GM23338 (cell line): ENCODE data around the gene COQ3. TPM values are rescaled to one million over a fixed set of nuclear protein-coding genes. Genes with fewer than 3 reads are reported as not detected.

ENCODE experiments used
- ATAC-seq: fragments of 200-7000 bp; cut with Tn5 transposase; 3 replicates; pipeline ENCODE4 v1.9.1; 2020
- DNase-seq: peaks from one replicate; pipeline ENCODE4 v3.0.0-alpha.2; 2015; ENCODE audit warnings: low spot score
- H2AFZ ChIP-seq: fragments of 200-600 bp; sonication (generic); 2 replicates; pipeline ENCODE4 v1.8.0; 2016; ENCODE audit warnings: antibody characterized with exemption, mild to moderate bottlenecking, moderate library complexity
- H3F3A ChIP-seq: fragments of 200-600 bp; sonication (generic); replicated peaks from 2 replicates; pipeline ENCODE4 v1.8.0; 2017; ENCODE audit warnings: antibody characterized with exemption, mixed run types, low read depth
- H3K27ac ChIP-seq: fragments of 200-600 bp; sonication (generic); 2 replicates; pipeline ENCODE4 v1.6.1; 2016; ENCODE audit warnings: low read depth
- H3K27me3 ChIP-seq: fragments of 200-600 bp; sonication (generic); 2 replicates; pipeline ENCODE4 v1.8.0; 2016; ENCODE audit warnings: mild to moderate bottlenecking, mixed run types, moderate library complexity; ENCODE audit not compliant: insufficient read depth
- H3K36me3 ChIP-seq: fragments of 200-600 bp; sonication (generic); 2 replicates; pipeline ENCODE4 v1.8.0; 2016; ENCODE audit warnings: mild to moderate bottlenecking; ENCODE audit not compliant: insufficient read depth
- H3K4me1 ChIP-seq: fragments of 200-600 bp; sonication (generic); 2 replicates; pipeline ENCODE4 v1.8.0; 2016; ENCODE audit warnings: mild to moderate bottlenecking, moderate library complexity; ENCODE audit not compliant: insufficient read depth
- H3K4me2 ChIP-seq: fragments of 200-600 bp; sonication (generic); 2 replicates; pipeline ENCODE4 v1.7.1; 2017; ENCODE audit warnings: mixed run types
- H3K4me3 ChIP-seq: fragments of 200-600 bp; sonication (generic); 2 replicates; pipeline ENCODE4 v1.6.1; 2016; ENCODE audit warnings: mixed run types
- H3K79me2 ChIP-seq: fragments of 200-600 bp; sonication (generic); replicated peaks from 2 replicates; pipeline ENCODE4 v1.8.0; 2017; ENCODE audit warnings: mild to moderate bottlenecking; ENCODE audit not compliant: insufficient read depth
- H3K9me2 ChIP-seq: fragments of 200-600 bp; sonication (generic); 2 replicates; pipeline ENCODE4 v1.8.0; 2017; ENCODE audit not compliant: insufficient read depth
- H4K20me1 ChIP-seq: fragments of 200-600 bp; sonication (generic); replicated peaks from 2 replicates; pipeline ENCODE4 v1.8.0; 2017; ENCODE audit warnings: mild to moderate bottlenecking; ENCODE audit not compliant: insufficient read depth
- H3K27ac Mint-ChIP-seq: 2 replicates; pipeline ENCODE4 v1.8.0; 2020; ENCODE audit warnings: inconsistent platforms, mild to moderate bottlenecking, moderate library complexity, mixed read lengths
- H3K27me3 Mint-ChIP-seq: 3 replicates; pipeline ENCODE4 v1.8.0; 2022; ENCODE audit warnings: low read depth, mild to moderate bottlenecking, moderate library complexity, mixed read lengths, inconsistent platforms; ENCODE audit not compliant: insufficient read depth, poor library complexity
- H3K36me3 Mint-ChIP-seq: 3 replicates; pipeline ENCODE4 v1.8.0; 2021; ENCODE audit warnings: low read depth, mild to moderate bottlenecking, inconsistent platforms, moderate library complexity, mixed read lengths
- H3K4me1 Mint-ChIP-seq: 3 replicates; pipeline ENCODE4 v1.8.0; 2020; ENCODE audit warnings: mild to moderate bottlenecking, inconsistent platforms, mixed read lengths
- H3K4me3 Mint-ChIP-seq: 3 replicates; pipeline ENCODE4 v1.8.0; 2021; ENCODE audit warnings: moderate library complexity, mild to moderate bottlenecking, inconsistent platforms, mixed read lengths
- H3K9me3 Mint-ChIP-seq: 3 replicates; pipeline ENCODE4 v1.8.0; 2020; ENCODE audit warnings: moderate library complexity, mild to moderate bottlenecking, inconsistent platforms, mixed read lengths
- CREB1 ChIP-seq: fragments of 250-450 bp; sonication (Bioruptor Pico); IDR thresholded peaks from 2 replicates; pipeline ENCODE4 v1.5.0; 2020; ENCODE audit warnings: low read depth, mild to moderate bottlenecking, moderate library complexity
- CTCF ChIP-seq, 2 experiments: fragments of 200-600 bp in 1 of 2; sonication (generic) in 1 of 2; conservative IDR thresholded peaks; 2 replicates each; pipeline versions ENCODE4 v1.5.1 to v1.6.1; 2016 to 2017; ENCODE audit warnings: antibody characterized with exemption in 2 of 2, low read depth in 2 of 2, mild to moderate bottlenecking in 2 of 2, moderate library complexity in 1 of 2
- EZH2 ChIP-seq: fragments of 200-600 bp; sonication (generic); IDR thresholded peaks from one replicate; pipeline ENCODE4 v1.8.0; 2017; ENCODE audit warnings: antibody characterized with exemption, mild to moderate bottlenecking, low read depth; ENCODE audit not compliant: unreplicated experiment
- EZH2phosphoT487 ChIP-seq: fragments of 200-600 bp; sonication (generic); IDR thresholded peaks from one replicate; pipeline ENCODE4 v1.8.1; 2018; ENCODE audit warnings: antibody characterized with exemption; ENCODE audit not compliant: unreplicated experiment
- NANOG ChIP-seq: IDR thresholded peaks from 2 replicates; pipeline ENCODE4 v1.6.1; 2016; ENCODE audit warnings: antibody characterized with exemption, borderline replicate concordance
- POLR2AphosphoS5 ChIP-seq: IDR thresholded peaks from 2 replicates; pipeline ENCODE4 v1.6.1; 2016; ENCODE audit warnings: antibody characterized with exemption, low read depth
- REST ChIP-seq: IDR thresholded peaks from one replicate; pipeline ENCODE4 v1.6.1; 2018; ENCODE audit warnings: antibody characterized with exemption; ENCODE audit not compliant: unreplicated experiment
- STAT1 ChIP-seq: IDR thresholded peaks from one replicate; pipeline ENCODE4 v1.6.1; 2016; ENCODE audit warnings: antibody characterized with exemption; ENCODE audit not compliant: unreplicated experiment
- ZNF114 ChIP-seq: fragments of 250-450 bp; sonication (Bioruptor Pico); IDR thresholded peaks from 2 replicates; pipeline ENCODE4 v1.5.0; 2020; ENCODE audit warnings: mild to moderate bottlenecking, moderate library complexity
- polyA plus RNA-seq: library from polyadenylated mRNA; unstranded; fragments of >200 nt; fragmentation: Nextera tagmentation; extraction: Ambion mirVana; gene quantifications from 2 replicates; pipeline ENCODE4 v1.2.1, GENCODE V29; 2016
- total RNA-seq: library from RNA; depleted of rRNA; stranded (reverse); fragments of >200 nt; shearing (Covaris generic); gene quantifications from 2 replicates; pipeline ENCODE4 v1.2.3, GENCODE V29; 2014
- TF ChIP-seq, protein P1 (sequence below): IDR thresholded peaks from 2 replicates; pipeline ENCODE4 v1.6.1; 2016; ENCODE audit warnings: antibody characterized with exemption
- TF ChIP-seq, protein P2 (sequence below): fragments of 250-450 bp; sonication (Bioruptor Pico); IDR thresholded peaks from 2 replicates; pipeline ENCODE4 v1.5.0; 2020; ENCODE audit warnings: mild to moderate bottlenecking, moderate library complexity

Gene COQ3
- total and polyA plus RNA-seq, 2 experiments from 2014 or later: 11.8 to 22.5 TPM

- TF ChIP-seq CTCF (conservative IDR thresholded peaks at IDR 0.05; ENCODE audit: low read depth in 2 of 2): no peak
- TF ChIP-seq REST: no peak
- TF ChIP-seq EZH2phosphoT487: no peak
- no peak for TF ChIP-seq STAT1
- no peak for TF ChIP-seq EZH2
- TF ChIP-seq ZNF114 (CRISPR knock-in tag): no peak
- TF ChIP-seq, protein P1, sequence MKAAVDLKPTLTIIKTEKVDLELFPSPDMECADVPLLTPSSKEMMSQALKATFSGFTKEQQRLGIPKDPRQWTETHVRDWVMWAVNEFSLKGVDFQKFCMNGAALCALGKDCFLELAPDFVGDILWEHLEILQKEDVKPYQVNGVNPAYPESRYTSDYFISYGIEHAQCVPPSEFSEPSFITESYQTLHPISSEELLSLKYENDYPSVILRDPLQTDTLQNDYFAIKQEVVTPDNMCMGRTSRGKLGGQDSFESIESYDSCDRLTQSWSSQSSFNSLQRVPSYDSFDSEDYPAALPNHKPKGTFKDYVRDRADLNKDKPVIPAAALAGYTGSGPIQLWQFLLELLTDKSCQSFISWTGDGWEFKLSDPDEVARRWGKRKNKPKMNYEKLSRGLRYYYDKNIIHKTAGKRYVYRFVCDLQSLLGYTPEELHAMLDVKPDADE: no peak
These were observed 30.0 kb downstream of the COQ3 start (continued) for GRCh38 chr6:99364026-99364425.

DNA sequence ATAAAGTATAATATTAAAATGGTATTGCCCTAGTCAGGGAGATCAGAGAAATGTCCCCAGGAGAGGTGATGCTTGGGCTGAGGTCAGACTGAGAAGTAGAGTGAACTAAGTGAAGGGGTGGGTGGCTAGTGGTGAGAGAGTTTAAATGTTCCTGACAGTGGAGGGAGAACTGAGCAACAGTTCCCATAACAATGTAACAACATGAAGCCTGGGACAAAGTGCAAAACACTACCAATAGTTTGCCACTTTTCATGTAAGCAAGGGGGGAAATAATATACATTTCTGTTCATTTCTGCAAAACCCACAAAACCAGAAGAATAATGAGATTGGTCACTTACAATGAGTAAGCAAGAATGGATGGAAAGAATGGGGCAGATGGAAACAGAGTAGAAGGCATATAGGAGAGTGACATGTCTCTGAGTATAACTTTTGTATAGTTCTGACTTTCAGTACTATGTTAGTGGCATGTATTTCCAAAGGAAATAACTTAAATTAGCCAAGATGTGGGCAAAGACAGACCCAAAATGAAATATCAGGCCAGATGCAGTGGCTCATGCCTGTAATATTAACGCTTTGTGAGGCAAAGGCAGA is 31.2 kb downstream of the COQ3 start:
- H3K4me1 ChIP-seq: no peaks in the 10 kb centered on the region
- no peaks in the 10 kb centered on the region for H4K20me1 ChIP-seq
- H3K4me3 ChIP-seq: no peak overlapping the region
- Mint-ChIP-seq H3K36me3 (no peaks in the 10 kb centered on the region), H3K4me3 (no peak overlapping the region), H3K4me1 (no peaks in the 10 kb centered on the region), H3K27ac (no peak overlapping the region), H3K9me3 (no peaks in the 10 kb centered on the region), H3K27me3 (peaks cover 4% of the 10 kb centered on the region)
- no peaks in the 10 kb centered on the region for H3K79me2 ChIP-seq
- no peak overlapping the region for H2AFZ ChIP-seq
- no peaks in the 10 kb centered on the region for H3F3A ChIP-seq
- H3K4me2 ChIP-seq: no peak overlapping the region
- no peak for DNase-seq
- no peaks in the 10 kb centered on the region for H3K36me3 ChIP-seq
- no peak for ATAC-seq
- H3K9me2 ChIP-seq: no peaks in the 10 kb centered on the region
- H3K27ac ChIP-seq: no peak overlapping the region
- H3K27me3 ChIP-seq: no peaks in the 10 kb centered on the region
- TF ChIP-seq STAT1: no peak
- no peak for TF ChIP-seq POLR2AphosphoS5
- TF ChIP-seq, protein P2, sequence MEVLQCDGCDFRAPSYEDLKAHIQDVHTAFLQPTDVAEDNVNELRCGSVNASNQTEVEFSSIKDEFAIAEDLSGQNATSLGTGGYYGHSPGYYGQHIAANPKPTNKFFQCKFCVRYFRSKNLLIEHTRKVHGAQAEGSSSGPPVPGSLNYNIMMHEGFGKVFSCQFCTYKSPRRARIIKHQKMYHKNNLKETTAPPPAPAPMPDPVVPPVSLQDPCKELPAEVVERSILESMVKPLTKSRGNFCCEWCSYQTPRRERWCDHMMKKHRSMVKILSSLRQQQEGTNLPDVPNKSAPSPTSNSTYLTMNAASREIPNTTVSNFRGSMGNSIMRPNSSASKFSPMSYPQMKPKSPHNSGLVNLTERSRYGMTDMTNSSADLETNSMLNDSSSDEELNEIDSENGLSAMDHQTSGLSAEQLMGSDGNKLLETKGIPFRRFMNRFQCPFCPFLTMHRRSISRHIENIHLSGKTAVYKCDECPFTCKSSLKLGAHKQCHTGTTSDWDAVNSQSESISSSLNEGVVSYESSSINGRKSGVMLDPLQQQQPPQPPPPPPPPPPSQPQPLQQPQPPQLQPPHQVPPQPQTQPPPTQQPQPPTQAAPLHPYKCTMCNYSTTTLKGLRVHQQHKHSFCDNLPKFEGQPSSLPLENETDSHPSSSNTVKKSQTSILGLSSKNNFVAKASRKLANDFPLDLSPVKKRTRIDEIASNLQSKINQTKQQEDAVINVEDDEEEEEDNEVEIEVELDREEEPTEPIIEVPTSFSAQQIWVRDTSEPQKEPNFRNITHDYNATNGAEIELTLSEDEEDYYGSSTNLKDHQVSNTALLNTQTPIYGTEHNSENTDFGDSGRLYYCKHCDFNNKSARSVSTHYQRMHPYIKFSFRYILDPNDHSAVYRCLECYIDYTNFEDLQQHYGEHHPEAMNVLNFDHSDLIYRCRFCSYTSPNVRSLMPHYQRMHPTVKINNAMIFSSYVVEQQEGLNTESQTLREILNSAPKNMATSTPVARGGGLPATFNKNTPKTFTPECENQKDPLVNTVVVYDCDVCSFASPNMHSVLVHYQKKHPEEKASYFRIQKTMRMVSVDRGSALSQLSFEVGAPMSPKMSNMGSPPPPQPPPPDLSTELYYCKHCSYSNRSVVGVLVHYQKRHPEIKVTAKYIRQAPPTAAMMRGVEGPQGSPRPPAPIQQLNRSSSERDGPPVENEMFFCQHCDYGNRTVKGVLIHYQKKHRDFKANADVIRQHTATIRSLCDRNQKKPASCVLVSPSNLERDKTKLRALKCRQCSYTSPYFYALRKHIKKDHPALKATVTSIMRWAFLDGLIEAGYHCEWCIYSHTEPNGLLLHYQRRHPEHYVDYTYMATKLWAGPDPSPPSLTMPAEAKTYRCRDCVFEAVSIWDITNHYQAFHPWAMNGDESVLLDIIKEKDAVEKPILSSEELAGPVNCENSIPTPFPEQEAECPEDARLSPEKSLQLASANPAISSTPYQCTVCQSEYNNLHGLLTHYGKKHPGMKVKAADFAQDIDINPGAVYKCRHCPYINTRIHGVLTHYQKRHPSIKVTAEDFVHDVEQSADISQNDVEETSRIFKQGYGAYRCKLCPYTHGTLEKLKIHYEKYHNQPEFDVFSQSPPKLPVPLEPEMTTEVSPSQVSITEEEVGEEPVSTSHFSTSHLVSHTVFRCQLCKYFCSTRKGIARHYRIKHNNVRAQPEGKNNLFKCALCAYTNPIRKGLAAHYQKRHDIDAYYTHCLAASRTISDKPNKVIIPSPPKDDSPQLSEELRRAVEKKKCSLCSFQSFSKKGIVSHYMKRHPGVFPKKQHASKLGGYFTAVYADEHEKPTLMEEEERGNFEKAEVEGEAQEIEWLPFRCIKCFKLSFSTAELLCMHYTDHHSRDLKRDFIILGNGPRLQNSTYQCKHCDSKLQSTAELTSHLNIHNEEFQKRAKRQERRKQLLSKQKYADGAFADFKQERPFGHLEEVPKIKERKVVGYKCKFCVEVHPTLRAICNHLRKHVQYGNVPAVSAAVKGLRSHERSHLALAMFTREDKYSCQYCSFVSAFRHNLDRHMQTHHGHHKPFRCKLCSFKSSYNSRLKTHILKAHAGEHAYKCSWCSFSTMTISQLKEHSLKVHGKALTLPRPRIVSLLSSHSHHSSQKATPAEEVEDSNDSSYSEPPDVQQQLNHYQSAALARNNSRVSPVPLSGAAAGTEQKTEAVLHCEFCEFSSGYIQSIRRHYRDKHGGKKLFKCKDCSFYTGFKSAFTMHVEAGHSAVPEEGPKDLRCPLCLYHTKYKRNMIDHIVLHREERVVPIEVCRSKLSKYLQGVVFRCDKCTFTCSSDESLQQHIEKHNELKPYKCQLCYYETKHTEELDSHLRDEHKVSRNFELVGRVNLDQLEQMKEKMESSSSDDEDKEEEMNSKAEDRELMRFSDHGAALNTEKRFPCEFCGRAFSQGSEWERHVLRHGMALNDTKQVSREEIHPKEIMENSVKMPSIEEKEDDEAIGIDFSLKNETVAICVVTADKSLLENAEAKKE (CRISPR knock-in tag): no peak
- no peak for TF ChIP-seq CREB1
- no peak for TF ChIP-seq NANOG
